NT2/D1 (cell line): ENCODE results near the gene TMEM255B.
"Not testable (repeated sequence)": the region's sequence is repeated elsewhere in the genome, so short reads cannot be mapped to it uniquely, and the experiment has no call there.

Experiments
- SUZ12 ChIP-seq: IDR thresholded peaks from 2 replicates; pipeline ENCODE4 v1.6.1; 2011; ENCODE audit not compliant: insufficient read length, insufficient read depth; ENCODE audit errors: extremely low read depth
- YY1 ChIP-seq: IDR thresholded peaks from 2 replicates; pipeline ENCODE4 v1.6.1; 2011; ENCODE audit not compliant: insufficient read length, insufficient read depth
- ZNF274 ChIP-seq: IDR thresholded peaks from 2 replicates; pipeline ENCODE4 v1.6.1; 2011; ENCODE audit warnings: mild to moderate bottlenecking, low read depth, low read length

DNA sequence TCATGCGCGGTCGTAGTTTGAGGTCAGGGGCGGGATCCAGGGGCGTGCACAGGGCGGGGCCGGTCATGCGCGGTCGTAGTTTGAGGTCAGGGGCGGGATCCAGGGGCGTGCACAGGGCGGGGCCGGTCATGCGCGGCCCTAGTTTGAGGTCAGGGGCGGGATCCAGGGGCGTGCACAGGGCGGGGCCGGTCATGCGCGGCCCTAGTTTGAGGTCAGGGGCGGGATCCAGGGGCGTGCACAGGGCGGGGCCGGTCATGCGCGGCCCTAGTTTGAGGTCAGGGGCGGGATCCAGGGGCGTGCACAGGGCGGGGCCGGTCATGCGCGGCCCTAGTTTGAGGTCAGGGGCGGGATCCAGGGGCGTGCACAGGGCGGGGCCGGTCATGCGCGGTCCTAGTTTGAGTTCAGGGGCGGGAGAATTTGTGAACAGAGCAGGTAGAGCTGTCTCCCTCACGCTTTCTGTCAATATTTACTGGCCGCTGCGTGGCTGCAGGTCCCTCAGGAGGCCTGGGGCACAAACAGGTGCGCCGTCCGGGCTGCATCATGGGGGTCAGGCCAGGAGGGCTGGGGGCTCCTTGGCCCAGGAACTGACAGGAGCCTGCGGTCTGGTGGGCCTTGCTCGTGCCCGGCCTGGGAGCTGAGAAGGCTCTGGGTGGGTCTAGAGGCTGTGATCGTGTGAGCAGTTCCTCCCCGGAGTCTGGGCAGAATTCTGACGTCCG, 32.8 kb upstream of the TMEM255B start:
- not testable (repeated sequence) for TF ChIP-seq ZNF274, SUZ12, YY1
